GM19023 (cell line): ENCODE data around the gene ARHGAP45.

Source experiments
- ATAC-seq: cut with Tn5 transposase; IDR thresholded peaks from one replicate; pipeline ENCODE4 v1.9.1; 2021; ENCODE audit warnings: mild to moderate bottlenecking, moderate library complexity; ENCODE audit not compliant: unreplicated experiment

The ARHGAP45 gene

DNA sequence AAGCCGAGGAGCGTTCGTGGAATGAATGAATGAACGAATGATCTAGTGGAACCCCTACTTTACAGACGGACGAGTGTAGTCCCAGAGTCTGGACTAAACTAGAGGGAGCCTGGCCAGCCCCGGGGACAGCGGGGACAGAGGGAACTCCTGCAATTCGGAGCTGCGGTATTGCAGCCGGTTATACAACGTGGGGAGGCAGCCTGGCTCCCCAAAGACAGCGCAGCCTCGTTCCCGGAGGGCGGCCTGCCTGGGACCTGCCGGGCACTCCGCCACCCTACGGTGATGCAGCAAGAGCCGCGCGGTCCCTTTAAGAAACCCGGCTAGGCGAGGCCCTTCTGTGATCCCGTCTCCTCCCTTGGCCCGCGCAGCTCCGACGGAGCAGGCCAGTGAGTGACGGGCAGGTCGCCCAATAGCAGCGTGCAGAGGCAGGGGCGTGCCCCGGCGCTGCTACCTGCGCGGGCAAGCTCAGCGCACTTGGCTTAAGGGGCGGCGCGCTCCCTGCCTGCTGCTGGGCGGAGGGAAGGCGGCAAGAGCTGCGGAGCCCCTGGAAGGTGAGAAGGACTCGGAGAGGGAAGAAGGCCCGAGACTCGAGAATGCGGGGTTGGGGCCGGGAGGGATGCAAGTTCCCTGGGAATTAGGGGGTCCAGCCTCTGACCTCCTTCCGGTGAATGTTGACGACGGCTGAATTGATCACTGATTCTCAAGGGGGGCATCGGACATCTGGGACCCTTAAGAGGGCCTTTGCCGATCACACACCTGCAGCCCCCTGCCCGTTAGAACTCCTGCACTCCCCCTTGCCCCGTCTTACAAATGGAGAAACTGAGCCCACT is 27.1 kb upstream of the ARHGAP45 start, which contains the start of gene ABCA7:
TSS of gene ABCA7 (plus strand) at position 462 of the 830 bp plus-strand sequence. CDS start 1,255 bp downstream, outside the sequence.
- ATAC-seq, result peak; percentile 81

DNA sequence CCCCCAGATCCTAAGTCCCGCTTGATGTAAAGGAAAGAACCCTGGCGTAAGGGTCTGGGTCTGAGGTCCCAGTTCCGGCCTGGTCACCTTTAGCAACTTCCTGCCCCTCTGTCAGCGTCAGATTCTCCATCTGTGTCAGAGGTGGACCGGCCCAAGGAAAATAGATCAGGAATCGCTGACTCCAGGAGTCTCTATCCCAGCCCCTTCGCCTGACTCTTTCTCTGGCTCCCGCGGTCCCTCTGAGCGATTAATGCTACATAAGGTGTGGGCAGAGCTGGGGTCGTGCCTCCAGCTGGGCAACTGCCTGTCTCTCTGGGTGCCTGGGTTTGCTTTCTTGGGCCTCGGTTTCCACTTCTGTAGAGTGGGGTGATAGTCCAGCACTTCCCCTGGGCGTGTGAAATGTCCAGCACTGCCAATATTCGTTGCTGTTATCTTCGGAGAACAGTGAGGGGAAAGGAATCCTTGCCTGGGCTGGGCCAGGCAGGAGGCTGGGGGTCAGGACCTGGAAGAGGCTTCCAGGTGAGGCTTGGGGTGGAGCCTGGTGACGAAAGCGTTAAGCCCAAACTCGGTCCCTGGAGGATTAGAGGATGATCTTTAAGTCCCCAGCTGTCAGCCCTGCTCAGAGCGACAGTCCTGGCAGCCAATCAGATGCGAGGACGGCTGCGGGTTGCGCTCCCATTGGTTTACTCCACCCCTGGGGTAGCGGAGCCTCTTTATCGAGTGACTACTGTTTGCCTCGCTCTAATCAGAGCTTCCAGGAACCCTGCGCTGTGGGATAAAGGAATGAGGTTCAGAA is 26.3 kb upstream of the ARHGAP45 start:
- no peak for ATAC-seq

DNA sequence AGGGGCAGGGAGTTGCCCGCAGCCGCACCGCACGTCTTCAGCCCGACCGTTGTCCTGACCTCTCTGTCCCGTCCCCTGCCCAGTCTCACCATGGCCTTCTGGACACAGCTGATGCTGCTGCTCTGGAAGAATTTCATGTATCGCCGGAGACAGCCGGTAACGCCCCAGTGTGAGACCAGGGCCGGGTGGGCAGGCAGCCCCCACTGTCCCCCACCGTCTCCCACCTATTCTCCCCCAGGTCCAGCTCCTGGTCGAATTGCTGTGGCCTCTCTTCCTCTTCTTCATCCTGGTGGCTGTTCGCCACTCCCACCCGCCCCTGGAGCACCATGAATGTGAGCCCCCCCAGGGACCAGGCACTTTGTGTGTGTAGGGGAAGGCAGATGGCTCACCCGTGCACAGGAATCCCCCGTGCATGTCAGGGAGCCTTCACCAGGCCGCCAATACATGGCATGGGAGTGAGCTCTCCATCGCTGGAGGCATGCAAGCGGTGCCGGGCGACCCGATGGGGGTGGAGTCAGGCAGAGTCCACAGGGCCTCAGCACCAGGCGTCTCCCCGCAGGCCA is 25.6 kb upstream of the ARHGAP45 start:
- ATAC-seq, result no peak

DNA sequence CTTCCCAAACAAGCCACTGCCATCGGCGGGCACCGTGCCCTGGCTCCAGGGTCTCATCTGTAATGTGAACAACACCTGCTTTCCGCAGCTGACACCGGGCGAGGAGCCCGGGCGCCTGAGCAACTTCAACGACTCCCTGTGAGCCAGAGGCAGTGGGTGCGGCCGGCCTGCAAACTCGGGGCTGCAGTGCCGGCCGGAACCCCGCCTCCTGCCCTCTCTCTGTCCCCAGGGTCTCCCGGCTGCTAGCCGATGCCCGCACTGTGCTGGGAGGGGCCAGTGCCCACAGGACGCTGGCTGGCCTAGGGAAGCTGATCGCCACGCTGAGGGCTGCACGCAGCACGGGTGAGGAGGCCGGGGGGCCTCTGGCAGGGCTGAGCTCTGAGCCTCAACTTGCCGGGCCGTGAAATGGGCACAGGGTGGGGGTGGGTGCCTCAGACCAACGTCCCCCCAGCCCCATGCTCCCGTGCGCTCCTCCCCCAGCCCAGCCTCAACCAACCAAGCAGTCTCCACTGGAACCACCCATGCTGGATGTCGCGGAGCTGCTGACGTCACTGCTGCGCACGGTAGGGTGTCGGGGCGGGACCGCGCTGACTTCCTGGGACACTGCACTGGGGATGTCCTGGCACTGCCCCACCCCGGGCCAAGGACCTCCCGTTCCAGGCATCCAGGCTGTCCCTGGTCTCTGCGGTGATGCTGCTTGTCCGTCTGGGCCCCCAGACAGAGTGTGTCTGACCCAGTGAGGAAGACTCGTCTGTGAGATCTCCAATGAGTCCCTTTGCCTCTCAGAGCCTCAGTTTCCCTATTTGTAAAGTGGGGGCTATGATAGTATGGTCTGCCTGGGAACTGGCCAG is 24.9 kb upstream of the ARHGAP45 start:
- ATAC-seq, result no peak

DNA sequence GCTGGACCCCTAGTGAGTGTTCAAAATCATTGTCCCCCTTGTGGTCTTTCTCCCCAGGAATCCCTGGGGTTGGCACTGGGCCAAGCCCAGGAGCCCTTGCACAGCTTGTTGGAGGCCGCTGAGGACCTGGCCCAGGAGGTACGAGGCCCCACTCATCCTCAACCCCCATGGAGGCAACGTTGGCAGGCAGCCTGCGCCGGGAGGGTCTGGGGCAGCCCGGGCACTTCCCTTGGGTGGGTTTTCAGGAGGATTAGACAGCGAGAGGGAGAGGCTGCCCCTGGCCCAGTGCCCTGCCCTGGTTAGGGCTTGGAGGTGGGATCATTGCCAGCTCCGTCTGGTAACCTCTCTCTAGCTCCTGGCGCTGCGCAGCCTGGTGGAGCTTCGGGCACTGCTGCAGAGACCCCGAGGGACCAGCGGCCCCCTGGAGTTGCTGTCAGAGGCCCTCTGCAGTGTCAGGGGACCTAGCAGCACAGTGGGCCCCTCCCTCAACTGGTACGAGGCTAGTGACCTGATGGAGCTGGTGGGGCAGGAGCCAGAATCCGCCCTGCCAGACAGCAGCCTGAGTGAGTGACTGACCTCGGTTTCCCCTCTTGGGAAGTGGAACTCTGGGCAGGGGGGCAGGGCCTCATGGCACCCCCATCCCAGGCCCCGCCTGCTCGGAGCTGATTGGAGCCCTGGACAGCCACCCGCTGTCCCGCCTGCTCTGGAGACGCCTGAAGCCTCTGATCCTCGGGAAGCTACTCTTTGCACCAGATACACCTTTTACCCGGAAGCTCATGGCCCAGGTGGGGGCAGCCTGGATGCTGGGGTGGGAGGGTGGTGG is 24.1 kb upstream of the ARHGAP45 start:
- no peak for ATAC-seq

DNA sequence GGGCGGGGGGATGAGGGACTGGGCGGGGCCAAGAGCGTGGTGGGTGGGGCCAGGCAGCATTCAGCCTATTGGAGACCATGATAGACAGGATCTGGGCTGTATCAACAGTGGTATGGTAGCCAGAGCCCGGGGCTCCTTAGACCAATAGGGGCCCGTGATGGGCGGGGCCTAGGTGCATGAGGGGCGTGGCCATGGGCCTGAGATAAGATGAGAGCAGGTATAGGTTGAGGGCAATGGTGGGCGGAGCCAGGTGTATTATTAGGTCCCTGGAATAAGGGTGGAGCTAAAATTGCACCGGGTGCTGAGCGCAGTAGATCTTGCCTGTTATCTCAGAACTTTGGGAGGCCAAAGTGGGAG is 21.7 kb upstream of the ARHGAP45 start:
- no peak for ATAC-seq

DNA sequence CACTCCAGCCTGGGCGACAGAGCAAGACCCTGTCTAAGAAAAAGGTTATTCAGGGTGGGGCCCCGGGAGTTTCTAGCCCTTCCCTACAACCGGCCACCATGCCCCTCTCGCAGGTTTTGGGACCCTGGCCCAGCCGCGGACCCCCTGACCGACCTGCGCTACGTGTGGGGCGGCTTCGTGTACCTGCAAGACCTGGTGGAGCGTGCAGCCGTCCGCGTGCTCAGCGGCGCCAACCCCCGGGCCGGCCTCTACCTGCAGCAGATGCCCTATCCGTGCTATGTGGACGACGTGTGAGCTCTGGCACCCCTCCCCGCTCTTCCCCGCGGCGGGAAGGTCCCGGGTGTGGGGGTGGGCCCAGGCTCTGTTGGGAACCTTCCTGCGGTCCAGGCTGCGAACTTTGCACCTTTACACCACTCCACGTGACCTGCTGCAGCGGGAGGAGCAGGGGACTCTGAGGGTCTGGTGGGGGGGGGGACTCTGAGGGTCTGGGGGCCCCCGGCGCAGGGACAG is 20.8 kb upstream of the ARHGAP45 start:
- ATAC-seq, result no peak

DNA sequence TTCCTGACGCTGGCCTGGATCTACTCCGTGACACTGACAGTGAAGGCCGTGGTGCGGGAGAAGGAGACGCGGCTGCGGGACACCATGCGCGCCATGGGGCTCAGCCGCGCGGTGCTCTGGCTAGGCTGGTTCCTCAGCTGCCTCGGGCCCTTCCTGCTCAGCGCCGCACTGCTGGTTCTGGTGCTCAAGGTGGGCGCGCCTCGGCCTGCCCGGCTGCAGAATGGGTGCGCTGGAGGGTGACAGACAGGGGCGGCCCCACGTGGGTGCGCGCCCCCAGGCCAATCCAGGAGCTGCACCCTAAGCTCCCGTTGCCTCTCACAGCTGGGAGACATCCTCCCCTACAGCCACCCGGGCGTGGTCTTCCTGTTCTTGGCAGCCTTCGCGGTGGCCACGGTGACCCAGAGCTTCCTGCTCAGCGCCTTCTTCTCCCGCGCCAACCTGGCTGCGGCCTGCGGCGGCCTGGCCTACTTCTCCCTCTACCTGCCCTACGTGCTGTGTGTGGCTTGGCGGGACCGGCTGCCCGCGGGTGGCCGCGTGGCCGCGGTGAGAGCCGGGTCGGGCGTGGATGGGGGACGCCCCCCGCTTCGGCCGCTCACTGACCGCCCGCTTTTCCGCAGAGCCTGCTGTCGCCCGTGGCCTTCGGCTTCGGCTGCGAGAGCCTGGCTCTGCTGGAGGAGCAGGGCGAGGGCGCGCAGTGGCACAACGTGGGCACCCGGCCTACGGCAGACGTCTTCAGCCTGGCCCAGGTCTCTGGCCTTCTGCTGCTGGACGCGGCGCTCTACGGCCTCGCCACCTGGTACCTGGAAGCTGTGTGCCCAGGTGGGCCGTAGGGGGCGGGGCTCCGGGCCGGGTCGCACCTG is 19.9 kb upstream of the ARHGAP45 start:
- no peak for ATAC-seq

DNA sequence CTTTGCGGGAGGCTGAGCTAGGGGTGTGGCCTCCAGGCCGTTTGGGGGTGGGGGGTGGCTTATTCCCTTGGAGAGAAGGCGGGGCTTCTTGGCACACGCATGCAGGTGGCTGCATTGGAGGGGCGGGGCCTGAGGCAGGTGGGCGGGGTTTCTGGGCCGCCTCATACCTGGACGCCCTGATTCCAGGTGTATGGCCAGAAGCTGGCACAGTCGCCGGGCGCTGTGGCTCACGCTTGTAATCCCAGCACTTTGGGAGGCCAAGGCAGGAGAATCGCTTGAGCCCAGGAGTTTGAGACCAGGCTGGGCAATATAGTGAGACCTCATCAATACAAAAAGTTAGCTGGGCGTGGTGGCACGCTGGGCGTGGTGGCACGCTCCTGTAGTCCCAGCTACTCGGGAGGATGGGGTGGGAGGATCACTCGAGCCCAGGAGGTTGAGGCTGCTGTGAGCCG is 19.2 kb upstream of the ARHGAP45 start:
- ATAC-seq, result no peak

DNA sequence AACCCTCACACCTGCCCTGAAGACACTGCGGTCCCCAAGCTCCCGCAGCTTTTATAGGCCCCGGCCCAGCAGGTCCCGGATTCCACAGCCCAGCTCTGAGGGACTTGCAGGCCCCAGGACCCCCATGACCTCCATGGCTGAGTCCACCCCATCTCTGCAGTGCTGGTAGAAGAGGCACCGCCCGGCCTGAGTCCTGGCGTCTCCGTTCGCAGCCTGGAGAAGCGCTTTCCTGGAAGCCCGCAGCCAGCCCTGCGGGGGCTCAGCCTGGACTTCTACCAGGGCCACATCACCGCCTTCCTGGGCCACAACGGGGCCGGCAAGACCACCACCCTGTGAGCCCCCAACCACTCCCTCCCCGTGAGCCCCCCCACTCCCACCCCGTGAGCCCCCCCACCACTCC is 17.9 kb upstream of the ARHGAP45 start:
- ATAC-seq, result no peak

DNA sequence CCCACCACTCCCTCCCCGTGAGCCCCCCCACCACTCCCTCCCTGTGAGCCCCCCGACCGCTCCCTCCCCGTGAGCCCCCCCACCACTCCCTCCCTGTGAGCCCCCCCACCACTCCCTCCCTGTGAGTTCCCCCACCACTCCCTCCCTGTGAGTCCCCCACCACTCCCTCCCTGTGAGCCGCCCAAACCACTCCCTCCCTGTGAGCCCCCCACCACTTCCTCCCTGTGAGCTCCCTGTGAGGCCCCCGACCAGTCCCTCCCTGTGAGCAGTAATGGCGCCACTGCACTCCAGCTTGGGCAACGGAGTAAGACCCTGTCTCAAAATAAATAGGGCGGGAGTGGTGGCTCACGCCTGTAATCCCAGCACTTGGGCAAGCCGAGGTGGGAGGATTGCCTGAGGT is 17.2 kb upstream of the ARHGAP45 start:
- no peak for ATAC-seq

DNA sequence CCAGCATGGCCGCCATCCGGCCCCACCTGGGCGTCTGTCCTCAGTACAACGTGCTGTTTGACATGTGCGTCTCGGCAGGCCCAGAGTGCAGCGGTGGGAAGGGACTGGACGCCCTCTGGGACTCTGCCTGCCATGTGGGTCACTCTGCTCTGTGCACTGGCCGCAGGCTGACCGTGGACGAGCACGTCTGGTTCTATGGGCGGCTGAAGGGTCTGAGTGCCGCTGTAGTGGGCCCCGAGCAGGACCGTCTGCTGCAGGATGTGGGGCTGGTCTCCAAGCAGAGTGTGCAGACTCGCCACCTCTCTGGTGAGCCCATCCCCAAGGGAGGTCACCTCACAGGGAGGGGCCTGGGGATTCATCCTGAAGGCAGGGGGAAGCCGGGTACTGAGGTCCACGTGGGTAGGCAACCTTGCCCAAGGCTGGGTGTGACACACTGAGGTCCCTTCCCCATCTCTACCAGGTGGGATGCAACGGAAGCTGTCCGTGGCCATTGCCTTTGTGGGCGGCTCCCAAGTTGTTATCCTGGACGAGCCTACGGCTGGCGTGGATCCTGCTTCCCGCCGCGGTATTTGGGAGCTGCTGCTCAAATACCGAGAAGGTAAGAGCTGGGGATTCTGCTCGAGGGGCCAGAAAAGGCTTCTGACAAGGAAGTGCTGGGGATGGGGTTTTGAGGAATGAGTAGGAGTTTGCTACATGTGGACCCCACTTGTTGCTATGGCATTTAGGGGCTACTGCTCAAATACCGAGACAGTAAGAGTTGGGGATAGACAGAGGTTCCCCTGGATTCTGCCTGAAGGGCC is 15.8 kb upstream of the ARHGAP45 start:
- ATAC-seq, result no peak

DNA sequence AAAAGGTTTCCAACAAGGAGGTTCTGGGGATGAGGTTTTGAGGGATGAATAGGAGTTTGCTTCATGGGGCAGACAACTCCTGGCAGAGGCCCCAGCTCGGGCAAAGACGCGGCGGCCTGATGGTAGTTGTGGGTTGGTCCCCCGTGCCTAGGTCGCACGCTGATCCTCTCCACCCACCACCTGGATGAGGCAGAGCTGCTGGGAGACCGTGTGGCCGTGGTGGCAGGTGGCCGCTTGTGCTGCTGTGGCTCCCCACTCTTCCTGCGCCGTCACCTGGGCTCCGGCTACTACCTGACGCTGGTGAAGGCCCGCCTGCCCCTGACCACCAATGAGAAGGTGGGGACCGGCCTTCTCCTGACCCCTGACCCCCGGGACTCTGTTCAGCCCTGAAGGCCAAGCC is 15.2 kb upstream of the ARHGAP45 start:
- no peak for ATAC-seq

DNA sequence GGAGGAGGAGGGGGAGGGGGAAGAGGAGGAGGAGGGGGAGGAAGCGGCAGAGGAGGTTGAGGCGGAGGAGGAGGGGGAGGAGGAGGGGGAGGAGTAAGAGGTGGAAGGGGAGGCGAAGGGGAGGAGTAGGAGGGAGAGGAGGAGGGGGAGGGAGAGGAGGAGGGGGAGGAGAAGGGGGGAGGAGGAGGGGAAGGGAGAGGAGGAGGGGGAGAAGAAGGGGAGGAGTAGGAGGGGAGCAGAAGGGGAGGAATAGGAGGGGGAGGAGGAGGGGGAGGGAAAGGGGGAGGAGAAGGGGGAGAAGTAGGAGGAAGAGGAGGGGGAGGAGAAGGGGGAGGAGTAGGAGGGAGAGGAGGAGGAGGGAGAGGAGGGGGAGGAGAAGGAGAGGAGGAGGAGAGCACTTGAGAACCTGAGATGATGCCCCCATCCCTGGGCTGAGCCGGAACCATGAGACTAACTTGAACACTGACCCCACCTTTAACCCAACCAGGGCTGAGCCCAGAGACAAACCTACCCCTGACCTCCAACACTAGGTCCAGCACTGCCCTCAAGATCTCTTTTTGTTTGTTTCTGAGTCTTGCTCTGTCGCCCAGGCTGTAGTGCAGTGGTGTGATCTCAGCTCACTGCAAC is 14.5 kb upstream of the ARHGAP45 start:
- no peak for ATAC-seq

DNA sequence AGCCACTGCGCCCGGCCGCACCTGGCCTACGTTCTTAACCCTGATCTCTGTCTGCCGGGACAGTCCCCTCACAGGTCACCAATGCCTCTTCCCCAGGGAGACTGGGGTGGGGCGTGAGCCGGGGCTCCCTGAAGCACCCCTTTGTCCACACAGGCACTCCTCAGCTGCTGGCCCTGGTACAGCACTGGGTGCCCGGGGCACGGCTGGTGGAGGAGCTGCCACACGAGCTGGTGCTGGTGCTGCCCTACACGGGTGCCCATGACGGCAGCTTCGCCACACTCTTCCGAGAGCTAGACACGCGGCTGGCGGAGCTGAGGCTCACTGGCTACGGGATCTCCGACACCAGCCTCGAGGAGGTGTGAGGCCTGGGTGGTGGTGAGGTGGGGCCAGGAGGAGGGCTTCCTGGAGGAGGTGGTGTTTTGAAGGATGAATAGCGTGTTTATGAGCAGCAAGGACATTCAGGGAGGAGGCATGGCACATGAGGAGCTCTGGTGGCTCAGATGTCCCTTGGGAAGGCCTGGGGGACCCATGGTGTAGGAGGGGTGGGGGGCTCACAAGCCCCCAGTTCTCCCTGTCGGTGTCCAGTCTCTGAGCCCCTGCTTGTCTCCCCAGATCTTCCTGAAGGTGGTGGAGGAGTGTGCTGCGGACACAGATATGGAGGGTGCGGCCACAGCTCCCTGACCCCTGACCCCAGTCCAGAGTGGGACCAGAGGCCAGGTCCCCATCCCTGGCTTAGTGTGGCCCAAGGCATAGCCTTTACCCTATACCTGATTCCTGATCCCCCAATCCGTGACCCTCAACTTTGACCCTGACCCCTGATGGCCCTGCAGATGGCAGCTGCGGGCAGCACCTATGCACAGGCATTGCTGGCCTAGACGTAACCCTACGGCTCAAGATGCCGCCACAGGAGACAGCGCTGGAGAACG is 13.5 kb upstream of the ARHGAP45 start:
- ATAC-seq, result no peak
